CD4-positive, alpha-beta T cell treated with Interleukin-12 subunit alpha and Interleukin-12 subunit beta, for 1 hour (primary cell): ENCODE results near the gene HEG1.

Experiments
- DNase-seq: peaks from one replicate; pipeline ENCODE4 v3.0.0-alpha.2; 2020

The HEG1 gene

GRCh38 chr3:124937049-124937448 lies 118.7 kb downstream of the HEG1 start:
- DNase-seq: no peak

DNA sequence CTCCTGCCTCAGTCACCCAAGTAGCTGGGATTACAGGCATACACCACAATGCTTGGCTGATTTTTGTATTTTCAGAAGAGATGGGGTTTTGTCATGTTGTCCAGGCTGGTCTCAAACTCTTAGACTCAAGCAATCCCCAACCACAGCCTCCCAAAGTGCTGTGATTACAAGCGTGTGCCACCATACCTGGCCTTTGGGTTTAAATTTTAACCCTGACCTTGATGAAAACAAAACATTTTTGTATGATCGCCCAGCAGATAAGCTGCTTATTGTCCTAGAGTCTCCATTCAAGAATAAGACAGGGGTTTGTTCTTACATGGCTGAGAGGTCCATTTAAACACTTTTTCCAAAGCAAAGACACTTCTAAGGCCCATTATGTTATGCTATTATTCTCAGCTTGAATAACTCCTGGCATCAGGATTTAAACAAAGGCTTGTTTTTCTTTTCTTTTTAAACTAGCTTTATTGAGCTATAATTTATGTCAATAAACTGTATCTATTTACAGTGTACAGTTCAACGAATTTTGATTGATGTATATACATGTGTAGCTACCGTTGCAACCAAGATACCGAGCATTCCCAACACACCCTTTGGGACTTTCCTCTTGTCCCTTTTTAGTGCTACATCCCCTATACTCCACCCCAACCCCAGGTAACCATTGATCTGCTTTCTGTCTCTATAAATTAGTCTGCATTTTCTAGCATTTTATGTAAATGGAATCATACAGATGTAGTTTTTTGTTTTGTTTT lies 119.8 kb downstream of the HEG1 start:
- no peak for DNase-seq

GRCh38 chr3:124935264-124935663 lies 120.5 kb downstream of the HEG1 start:
- no peak for DNase-seq

DNA sequence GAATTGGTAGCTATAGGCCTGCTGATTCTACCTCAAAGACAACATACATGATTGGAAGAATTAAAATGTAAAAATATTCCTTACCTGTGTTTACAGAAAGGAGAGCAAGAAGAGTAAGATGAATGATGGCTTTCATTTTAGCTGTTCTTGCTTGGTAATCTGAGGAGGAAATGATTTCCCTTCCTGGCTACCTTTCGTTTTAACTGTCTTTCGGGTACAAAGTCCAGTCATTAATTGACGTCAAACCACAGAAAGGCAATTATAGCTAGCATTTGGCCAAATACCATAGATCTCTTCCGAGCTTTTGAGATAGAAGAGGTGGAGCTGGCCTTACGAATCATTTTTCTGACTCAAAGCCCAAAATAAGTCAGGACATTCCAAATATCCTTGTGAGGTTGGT lies 121.2 kb downstream of the HEG1 start, which contains the start of gene MUC13:
Gene MUC13 (minus strand): TSS at position 175 of the 400 bp plus-strand sequence. CDS start 39 bp downstream, at position 136.
- no peak for DNase-seq

GRCh38 chr3:124928333-124929202 lies 127.2 kb downstream of the HEG1 start:
- DNase-seq: peak; percentile 56

GRCh38 chr3:124927574-124928045 lies 128.2 kb downstream of the HEG1 start:
- DNase-seq: no peak

DNA sequence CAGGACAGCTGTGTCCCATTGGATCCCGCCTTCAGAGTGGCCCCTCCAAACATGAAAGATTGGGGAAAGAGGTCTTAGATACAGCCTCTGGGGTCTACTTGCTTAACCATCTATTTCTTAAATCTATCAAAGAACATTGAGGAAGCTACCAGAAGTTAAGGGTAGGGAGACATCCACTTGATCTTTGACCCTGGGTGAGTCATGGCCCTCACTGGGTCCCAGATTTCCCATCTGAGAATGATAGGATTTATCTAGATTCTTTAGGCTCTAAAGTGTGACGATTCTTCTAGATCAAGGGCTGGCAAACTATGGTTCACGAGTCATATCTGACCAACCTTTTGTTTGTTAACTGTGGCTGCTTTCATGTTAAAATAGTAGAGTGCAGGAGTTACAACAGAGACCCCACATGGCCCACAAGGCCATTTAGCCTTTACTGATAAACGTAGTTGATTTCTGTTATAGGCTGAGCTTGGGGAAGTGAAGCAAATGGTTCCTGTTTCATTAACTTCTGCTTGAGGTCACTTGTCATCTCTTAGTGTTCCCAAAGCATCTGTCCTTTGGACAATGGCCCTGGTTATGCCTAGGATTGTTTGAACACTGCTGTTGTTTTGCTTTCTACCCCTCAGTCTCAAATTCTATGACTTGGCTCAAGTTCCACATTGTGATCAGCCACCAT lies 129.2 kb downstream of the HEG1 start:
- DNase-seq: no peak

- no peak for DNase-seq
Measured at GRCh38 chr3:124924741-124925140, 131.1 kb downstream of the HEG1 start.

DNA sequence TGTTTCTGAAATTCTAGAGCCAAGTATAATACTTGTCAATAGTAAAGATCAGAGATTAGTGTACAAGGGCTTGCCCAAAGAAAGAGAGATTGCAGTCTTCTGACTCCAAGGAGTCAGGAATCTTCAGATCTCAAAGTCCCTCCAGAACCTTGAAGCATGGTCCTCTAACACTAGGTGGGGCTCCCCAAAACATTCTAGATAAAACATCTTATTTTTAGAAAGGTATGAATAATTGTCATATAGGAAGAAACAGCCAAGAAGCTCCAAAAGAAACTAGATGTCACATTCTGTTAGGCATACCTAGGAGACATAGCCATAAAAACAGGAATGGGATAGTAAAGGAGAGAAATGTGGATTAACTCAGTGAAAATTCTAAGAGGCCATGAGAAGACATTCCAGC lies 132.0 kb downstream of the HEG1 start:
- DNase-seq: no peak

DNA sequence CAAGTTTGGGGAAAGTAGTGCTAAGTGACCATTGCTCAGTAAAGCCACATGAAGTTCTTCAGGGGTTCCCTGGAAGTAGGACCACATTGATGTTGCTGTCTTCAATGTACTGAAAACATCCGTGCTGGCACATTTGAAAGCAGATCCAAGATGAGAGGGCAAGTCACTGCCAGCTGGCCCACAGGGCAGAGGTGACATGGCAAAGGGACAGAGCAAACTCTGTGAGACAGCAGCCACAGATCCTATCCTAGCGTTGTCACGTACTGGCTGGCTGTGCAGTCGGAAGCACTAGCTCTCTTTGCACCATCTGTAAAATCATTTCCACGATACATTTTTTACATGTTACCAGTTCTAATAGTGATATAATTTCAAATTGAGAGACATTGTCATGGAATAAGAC lies 135.1 kb downstream of the HEG1 start:
- DNase-seq: no peak

- no peak for DNase-seq
Measured at GRCh38 chr3:124919756-124920155, 136.0 kb downstream of the HEG1 start.

DNA sequence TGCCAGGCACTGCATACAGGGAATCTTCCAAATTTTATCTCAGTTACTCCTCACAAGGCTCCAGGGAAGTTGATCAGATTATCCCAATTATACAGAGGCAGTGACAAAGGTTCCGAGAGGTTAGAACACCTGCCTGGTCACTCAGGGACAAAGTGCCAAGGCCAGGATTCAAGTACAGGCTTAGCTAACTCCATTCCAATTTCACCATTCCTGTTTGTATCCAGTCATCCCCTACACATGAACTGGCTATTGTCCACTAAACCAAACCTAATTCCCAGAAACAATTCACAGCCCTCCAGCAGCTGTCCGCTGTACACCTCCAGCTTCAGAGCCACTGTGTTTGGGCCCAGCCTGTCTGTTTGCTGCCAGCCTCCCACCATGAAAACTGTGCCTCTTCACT lies 137.3 kb downstream of the HEG1 start:
- DNase-seq: no peak

DNA sequence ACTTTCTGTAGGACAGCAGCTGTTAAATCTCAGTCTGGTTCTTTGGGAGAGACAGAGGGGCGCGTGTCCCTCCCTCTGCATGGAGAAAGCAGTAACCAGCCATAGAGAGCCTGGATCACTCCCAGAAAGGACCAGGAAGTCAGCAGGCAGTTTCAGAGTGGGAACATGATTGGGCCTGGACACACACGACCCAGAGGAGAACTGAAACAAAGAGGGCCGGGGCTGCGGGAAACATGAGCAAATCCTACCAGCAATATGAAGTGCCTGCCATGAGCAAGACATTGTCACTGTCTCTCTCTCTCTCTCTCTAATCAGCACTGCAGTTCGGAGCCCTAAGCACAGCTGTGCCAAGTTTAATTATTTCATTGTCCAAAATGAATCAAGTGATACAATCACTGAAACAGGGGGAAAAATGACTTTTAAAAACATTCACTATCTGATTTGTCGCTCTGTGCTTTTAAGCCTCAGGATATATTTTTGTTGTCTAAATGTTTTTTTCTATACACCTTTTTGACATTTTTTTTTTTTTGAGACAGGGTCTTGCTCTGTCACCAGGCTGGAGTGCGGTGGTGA lies 138.9 kb downstream of the HEG1 start:
- DNase-seq: no peak
